GM06990 (cell line): Measurements from ENCODE around the gene KCNIP1.
"Not testable (repeated sequence)": the region's sequence is repeated elsewhere in the genome, so short reads cannot be mapped to it uniquely, and the experiment has no call there.

Experiments used
- DNase-seq: peaks from one replicate; pipeline ENCODE4 v3.0.0-alpha.2; 2011; ENCODE audit not compliant: insufficient read length; ENCODE audit errors: extremely low read depth
- H3K27me3 ChIP-seq: replicated peaks from 2 replicates; pipeline ENCODE4 v1.6.0; 2011; ENCODE audit warnings: low read length; ENCODE audit not compliant: control insufficient read depth, insufficient read depth
- H3K36me3 ChIP-seq: 2 replicates; pipeline ENCODE4 v1.5.1; 2011; ENCODE audit warnings: low read length; ENCODE audit not compliant: control insufficient read depth, insufficient read depth
- H3K4me3 ChIP-seq: replicated peaks from 2 replicates; pipeline ENCODE4 v1.5.1; 2011; ENCODE audit warnings: low read depth, mild to moderate bottlenecking, control low read depth, low read length
- TF ChIP-seq, protein P1 (sequence below): IDR thresholded peaks from 2 replicates; pipeline ENCODE4 v1.5.1; 2011; ENCODE audit warnings: low read length, control low read depth, mild to moderate bottlenecking, inconsistent platforms; ENCODE audit not compliant: insufficient read depth, poor library complexity, severe bottlenecking

KCNIP1 gene

DNA sequence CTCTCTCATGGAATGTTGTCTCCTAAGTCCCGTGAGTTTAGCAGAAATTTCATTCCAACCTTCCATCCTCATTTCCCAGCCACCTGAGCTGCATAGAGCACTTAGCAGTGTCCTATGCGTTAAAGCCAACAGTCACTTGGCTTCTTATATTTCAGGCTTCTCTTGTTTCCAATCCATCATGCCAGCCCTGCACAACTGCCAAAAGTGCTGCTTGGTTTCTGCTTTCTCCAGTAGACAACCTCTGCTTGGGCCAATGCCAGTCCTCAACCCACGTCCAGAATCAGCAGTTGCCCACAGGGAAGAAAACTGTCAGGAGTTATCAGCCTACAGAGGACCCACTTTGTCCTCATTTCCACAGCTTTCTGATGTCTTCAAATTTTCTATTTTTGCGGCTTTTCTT lies 42.5 kb downstream of the KCNIP1 start:
- Histone ChIP-seq H3K27me3 (no peaks in the 10 kb centered on the region), H3K36me3 (no peaks in the 10 kb centered on the region), H3K4me3 (no peak overlapping the region)
- TF ChIP-seq, protein P1, sequence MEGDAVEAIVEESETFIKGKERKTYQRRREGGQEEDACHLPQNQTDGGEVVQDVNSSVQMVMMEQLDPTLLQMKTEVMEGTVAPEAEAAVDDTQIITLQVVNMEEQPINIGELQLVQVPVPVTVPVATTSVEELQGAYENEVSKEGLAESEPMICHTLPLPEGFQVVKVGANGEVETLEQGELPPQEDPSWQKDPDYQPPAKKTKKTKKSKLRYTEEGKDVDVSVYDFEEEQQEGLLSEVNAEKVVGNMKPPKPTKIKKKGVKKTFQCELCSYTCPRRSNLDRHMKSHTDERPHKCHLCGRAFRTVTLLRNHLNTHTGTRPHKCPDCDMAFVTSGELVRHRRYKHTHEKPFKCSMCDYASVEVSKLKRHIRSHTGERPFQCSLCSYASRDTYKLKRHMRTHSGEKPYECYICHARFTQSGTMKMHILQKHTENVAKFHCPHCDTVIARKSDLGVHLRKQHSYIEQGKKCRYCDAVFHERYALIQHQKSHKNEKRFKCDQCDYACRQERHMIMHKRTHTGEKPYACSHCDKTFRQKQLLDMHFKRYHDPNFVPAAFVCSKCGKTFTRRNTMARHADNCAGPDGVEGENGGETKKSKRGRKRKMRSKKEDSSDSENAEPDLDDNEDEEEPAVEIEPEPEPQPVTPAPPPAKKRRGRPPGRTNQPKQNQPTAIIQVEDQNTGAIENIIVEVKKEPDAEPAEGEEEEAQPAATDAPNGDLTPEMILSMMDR, result no peak
- DNase-seq, result no peak

DNA sequence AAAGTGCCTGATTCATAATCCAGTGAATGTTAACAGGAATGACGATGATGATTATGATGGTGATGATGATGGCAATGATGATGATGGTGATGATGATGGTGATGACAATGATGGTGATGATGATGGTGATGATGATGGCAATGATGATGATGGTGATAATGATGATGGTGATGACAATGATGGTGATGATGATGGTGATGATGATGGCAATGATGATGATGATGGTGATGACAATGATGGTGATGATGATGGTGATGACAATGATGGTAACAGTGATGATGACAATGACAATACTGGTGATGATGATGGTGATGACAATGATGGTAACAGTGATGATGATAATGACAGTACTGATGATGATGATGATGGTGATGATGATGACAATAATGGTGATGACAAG lies 46.6 kb downstream of the KCNIP1 start:
- H3K27me3 ChIP-seq, H3K36me3 ChIP-seq, H3K4me3 ChIP-seq, DNase-seq: not testable (repeated sequence)

DNA sequence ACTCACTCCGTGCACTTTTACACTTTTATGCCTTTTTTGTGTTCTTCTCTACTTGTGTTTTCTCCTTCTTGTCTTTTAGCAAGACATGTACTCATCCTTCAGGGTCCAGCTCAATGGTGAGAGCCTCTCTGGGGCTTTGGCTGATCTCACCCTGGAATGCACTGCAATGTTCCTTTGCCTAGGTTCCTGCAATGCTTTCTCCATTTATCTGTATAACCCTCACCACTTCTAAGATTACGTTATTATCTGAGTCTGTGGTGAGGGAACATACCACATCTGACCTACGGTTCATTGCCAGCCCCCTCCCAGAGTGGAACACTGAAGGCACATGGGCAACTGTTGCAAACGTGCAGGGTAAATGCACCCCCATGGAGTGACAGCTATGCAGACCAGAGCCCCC lies 47.3 kb downstream of the KCNIP1 start:
- H3K36me3 ChIP-seq, result no peaks in the 10 kb centered on the region
- no peaks in the 10 kb centered on the region; the same call in none of the 2 replicates for H3K27me3 ChIP-seq
- TF ChIP-seq, protein P1, result no peak
- no peak overlapping the region for H3K4me3 ChIP-seq
- DNase-seq, result no peak

DNA sequence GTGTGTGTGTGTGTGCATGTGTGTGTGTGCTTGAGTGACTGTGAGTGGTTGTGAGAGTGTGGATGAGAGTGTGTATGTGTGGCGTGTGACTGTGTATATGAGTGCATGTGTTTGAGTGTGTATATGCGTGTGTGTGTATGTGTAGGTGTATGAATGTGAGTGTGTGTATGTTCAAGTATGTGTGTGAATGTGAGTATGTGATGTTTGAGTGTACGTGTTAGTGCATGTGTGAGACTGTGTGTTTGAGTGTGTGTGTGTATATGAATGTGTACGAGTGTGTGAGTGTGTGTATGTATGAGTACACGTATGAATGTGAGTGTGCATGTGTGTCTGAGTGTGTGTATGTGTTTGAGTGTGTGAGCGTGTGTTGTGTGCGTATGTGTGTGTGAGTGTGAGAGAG lies 47.8 kb downstream of the KCNIP1 start:
- Histone ChIP-seq H3K27me3 (no peaks in the 10 kb centered on the region; the same call in none of the 2 replicates), H3K4me3 (no peak overlapping the region), H3K36me3 (no peaks in the 10 kb centered on the region)
- DNase-seq, result no peak
- TF ChIP-seq, protein P1, result no peak

DNA sequence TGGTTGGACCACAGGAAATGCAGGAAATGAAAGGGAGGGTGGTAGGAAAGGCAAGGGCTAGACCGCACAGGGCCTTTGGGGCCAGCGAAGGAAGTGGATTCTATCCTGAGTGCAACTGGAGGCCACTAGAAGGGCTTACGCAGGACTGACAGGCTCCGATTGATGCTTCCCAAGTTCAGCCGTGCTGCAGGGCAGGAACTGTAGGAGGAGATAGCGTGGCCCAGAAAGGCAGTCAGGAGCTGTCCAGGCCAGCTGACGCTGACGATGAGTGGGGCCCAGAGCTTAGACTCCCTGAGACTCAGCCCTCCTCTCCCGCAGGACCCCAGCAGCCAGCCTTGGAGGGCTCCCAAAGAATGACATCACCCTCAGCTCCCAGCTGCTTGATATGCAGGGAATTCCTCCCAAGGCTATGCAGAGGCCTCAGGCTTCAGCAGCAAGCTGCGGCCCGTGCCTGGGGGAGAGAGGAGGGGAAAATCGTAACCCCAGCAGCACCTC lies 48.8 kb downstream of the KCNIP1 start:
- Histone ChIP-seq H3K36me3 (no peaks in the 10 kb centered on the region), H3K4me3 (no peak overlapping the region), H3K27me3 (no peaks in the 10 kb centered on the region; the same call in none of the 2 replicates)
- DNase-seq, result no peak
- TF ChIP-seq, protein P1, result no peak

DNA sequence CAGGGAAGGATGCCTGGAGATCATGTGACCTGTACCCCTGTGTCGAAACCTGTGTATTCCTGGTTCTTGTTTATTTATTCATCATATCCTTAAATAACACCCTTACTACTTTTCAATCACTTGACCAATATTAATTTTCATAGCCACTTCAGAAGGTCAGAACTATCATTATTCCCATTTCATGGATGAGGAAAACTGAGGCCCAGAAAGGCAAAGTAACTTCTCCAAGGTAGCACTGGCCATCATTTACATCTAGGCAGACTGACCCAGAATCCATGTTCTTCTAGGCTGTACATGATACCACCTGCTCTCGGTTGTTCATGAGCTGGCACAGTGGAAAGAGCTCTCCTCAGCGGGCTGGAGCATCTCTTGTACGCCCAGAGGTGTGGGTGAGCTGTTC lies 49.4 kb downstream of the KCNIP1 start:
- DNase-seq, result no peak
- Histone ChIP-seq H3K27me3 (no peaks in the 10 kb centered on the region; the same call in none of the 2 replicates), H3K36me3 (no peaks in the 10 kb centered on the region), H3K4me3 (no peak overlapping the region)
- TF ChIP-seq, protein P1, result no peak
